ENCODE results near the gene RAB11FIP4.
"Not testable (repeated sequence)": the region's sequence is repeated elsewhere in the genome, so short reads cannot be mapped to it uniquely, and the experiment has no call there.

RAB11FIP4 gene

GRCh38 chr17:31434727-31435050 lies 43.2 kb downstream of the RAB11FIP4 start:
- H3K4me3 ChIP-seq (ENCODE audit: low read depth, low read length): no peak overlapping the region
- TF ChIP-seq, protein P1, sequence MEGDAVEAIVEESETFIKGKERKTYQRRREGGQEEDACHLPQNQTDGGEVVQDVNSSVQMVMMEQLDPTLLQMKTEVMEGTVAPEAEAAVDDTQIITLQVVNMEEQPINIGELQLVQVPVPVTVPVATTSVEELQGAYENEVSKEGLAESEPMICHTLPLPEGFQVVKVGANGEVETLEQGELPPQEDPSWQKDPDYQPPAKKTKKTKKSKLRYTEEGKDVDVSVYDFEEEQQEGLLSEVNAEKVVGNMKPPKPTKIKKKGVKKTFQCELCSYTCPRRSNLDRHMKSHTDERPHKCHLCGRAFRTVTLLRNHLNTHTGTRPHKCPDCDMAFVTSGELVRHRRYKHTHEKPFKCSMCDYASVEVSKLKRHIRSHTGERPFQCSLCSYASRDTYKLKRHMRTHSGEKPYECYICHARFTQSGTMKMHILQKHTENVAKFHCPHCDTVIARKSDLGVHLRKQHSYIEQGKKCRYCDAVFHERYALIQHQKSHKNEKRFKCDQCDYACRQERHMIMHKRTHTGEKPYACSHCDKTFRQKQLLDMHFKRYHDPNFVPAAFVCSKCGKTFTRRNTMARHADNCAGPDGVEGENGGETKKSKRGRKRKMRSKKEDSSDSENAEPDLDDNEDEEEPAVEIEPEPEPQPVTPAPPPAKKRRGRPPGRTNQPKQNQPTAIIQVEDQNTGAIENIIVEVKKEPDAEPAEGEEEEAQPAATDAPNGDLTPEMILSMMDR (IDR thresholded peaks at IDR 0.05; ENCODE audit: borderline replicate concordance, insufficient read depth, low read depth, low read length): no peak

- H3K4me3 ChIP-seq (ENCODE audit: low read depth, low read length): no peak overlapping the region
- TF ChIP-seq, protein P1 (IDR thresholded peaks at IDR 0.05; ENCODE audit: borderline replicate concordance, insufficient read depth, low read depth, low read length): no peak
These were observed 44.1 kb downstream of the RAB11FIP4 start for GRCh38 chr17:31435581-31435980.

DNA sequence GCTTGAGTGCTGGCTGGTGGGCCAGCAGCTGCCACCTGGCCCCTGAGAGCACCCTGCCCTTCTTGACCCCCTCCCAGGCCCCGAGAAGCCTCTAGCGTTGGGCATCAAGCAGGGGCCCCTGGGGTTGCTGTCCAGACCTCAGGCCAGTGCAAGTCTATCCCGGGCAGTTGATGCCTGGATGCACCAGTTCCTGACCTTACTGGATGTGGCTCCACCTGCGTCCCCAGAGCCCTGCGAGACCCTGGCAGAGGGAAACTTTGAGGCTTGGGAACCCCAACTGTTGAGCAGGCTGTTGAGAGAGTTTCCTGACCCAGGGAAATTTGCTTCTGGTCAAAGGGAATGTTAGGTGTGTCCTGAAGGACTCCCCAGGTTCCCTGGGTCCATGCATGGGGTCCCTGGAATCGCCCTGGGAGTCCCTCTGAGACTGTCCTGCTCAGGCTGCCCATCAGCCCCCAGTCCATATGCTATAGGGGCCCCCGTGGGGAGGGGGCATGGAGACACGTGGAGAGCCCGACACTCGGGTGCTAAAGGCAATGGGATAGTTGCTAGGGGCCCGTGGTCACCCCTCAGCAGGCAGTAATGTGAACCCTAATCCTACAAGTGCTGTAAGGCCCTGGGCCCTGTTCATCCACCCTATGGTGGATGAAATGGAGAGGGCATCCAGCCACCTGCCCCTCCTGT lies 46.4 kb downstream of the RAB11FIP4 start:
- no peak overlapping the region for H3K4me3 ChIP-seq (ENCODE audit: low read depth, low read length)
- TF ChIP-seq, protein P1 (IDR thresholded peaks at IDR 0.05; ENCODE audit: borderline replicate concordance, insufficient read depth, low read depth, low read length): no peak

DNA sequence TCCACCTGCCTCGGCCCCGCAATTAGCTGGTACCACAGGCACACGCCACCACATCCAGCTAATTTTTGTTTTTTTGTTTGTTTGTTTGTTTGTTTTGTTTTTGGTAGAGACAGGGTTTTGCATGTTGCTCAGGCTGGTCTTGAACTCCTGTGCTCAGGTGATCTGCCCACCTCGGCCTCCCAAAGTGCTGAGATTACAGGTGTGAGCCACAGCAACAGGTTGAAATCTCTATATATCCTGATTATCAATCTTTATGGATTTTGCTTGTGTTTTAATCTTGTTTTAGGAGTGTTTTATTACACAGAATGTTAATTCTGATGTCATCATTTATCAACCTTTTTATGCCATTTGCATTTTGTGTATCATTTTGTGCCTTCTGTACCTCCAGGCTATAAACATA lies 48.2 kb downstream of the RAB11FIP4 start:
- no peak overlapping the region for H3K4me3 ChIP-seq (ENCODE audit: low read depth, low read length)
- TF ChIP-seq, protein P1 (IDR thresholded peaks at IDR 0.05; ENCODE audit: borderline replicate concordance, insufficient read depth, low read depth, low read length): no peak

- H3K4me3 ChIP-seq (ENCODE audit: low read depth, low read length): no peak overlapping the region
- TF ChIP-seq, protein P1 (IDR thresholded peaks at IDR 0.05; ENCODE audit: borderline replicate concordance, insufficient read depth, low read depth, low read length): no peak
These were observed 50.8 kb downstream of the RAB11FIP4 start for GRCh38 chr17:31442276-31442675.

DNA sequence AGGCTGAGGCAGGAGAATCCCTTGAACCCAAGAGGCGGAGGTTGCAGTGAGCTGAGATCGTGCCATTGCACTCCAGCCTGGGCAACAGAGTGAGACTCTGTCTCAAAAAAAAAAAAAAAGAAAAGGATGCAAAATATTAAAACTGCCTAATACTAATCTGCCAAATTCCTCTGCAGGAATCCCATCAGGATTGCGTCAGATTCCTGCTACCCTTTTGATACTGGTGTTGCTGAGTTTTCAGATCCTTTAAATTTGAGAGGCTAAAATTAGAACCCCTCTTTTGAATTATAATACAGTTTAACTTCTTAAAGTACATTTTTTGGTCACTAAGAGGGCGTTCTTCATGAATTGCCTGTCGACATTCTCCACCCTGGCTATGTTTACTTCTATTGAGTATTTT lies 51.4 kb downstream of the RAB11FIP4 start:
- H3K4me3 ChIP-seq (ENCODE audit: low read depth, low read length): not testable (repeated sequence)

DNA sequence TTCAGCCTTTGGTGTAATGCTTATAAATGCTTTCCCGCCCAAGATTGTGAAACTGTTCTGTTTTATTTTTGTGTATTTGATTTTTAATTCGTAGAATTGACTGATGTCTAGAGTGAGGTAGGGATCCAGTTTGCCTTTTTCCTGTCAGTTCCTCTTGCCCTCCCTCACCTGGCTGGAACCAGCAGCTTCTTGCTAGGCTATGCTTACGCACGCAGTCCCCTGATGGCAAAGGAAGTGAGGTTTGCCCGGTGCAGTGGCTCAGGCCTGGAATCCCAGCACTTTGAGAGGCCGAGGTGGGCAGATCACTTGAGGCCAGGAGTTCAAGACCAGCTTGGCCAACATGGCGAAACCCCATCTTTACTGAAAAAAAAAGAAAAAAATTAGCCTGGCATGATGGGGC lies 51.9 kb downstream of the RAB11FIP4 start:
- no peak overlapping the region for H3K4me3 ChIP-seq (ENCODE audit: low read depth, low read length)
- TF ChIP-seq, protein P1 (IDR thresholded peaks at IDR 0.05; ENCODE audit: borderline replicate concordance, insufficient read depth, low read depth, low read length): no peak

- no peak overlapping the region for H3K4me3 ChIP-seq (ENCODE audit: low read depth, low read length)
- TF ChIP-seq, protein P1 (IDR thresholded peaks at IDR 0.05; ENCODE audit: borderline replicate concordance, insufficient read depth, low read depth, low read length): no peak
These were observed 52.6 kb downstream of the RAB11FIP4 start for GRCh38 chr17:31444026-31444425.

Data from GM12875 (cell line).